ENCODE data around the gene IMMP2L.

DNA sequence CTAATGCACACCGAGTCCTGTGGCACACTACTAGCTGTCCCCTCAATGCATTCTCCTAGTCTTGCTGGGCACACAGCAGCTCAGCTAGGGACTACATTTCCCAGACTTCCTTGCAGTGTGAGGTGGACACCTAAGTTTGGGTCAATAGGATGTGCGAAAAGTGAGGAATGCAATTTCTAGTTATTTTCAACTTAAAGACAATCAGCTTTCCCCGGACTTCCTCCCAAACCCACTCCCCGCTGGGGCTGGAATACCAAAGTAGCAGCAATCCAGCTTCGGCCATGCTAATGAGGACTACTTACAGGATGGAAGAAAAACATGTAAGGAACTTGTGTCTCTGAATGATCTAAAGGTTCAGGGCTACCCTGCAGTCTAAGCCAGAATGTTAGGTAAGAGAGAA lies 757.8 kb downstream of the IMMP2L start:
- TF ChIP-seq, protein P1, sequence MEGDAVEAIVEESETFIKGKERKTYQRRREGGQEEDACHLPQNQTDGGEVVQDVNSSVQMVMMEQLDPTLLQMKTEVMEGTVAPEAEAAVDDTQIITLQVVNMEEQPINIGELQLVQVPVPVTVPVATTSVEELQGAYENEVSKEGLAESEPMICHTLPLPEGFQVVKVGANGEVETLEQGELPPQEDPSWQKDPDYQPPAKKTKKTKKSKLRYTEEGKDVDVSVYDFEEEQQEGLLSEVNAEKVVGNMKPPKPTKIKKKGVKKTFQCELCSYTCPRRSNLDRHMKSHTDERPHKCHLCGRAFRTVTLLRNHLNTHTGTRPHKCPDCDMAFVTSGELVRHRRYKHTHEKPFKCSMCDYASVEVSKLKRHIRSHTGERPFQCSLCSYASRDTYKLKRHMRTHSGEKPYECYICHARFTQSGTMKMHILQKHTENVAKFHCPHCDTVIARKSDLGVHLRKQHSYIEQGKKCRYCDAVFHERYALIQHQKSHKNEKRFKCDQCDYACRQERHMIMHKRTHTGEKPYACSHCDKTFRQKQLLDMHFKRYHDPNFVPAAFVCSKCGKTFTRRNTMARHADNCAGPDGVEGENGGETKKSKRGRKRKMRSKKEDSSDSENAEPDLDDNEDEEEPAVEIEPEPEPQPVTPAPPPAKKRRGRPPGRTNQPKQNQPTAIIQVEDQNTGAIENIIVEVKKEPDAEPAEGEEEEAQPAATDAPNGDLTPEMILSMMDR (IDR thresholded peaks at IDR 0.05): no peak
- no peak for TF ChIP-seq POLR2A (IDR thresholded peaks at IDR 0.05)

All from body of pancreas (tissue), 4 donors.